ENCODE measurements around the gene ZNF14.

GRCh38 chr19:19661141-19661674 lies 71.7 kb downstream of the ZNF14 start:
- TF ChIP-seq, protein P1, sequence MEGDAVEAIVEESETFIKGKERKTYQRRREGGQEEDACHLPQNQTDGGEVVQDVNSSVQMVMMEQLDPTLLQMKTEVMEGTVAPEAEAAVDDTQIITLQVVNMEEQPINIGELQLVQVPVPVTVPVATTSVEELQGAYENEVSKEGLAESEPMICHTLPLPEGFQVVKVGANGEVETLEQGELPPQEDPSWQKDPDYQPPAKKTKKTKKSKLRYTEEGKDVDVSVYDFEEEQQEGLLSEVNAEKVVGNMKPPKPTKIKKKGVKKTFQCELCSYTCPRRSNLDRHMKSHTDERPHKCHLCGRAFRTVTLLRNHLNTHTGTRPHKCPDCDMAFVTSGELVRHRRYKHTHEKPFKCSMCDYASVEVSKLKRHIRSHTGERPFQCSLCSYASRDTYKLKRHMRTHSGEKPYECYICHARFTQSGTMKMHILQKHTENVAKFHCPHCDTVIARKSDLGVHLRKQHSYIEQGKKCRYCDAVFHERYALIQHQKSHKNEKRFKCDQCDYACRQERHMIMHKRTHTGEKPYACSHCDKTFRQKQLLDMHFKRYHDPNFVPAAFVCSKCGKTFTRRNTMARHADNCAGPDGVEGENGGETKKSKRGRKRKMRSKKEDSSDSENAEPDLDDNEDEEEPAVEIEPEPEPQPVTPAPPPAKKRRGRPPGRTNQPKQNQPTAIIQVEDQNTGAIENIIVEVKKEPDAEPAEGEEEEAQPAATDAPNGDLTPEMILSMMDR (IDR thresholded peaks at IDR 0.05 in 8 of 11, conservative IDR thresholded peaks at IDR 0.05 in 3 of 11), result no peak
- TF ChIP-seq POLR2AphosphoS5 (IDR thresholded peaks at IDR 0.05), result no peak

Measured in spleen (tissue), 7 donors.